OCI-LY1 (cell line): ENCODE measurements around the gene MEMO1.
A peak's percentile ranks its signal among the peaks of the same experiment; 100 is the strongest.
"Not testable (repeated sequence)": the region's sequence is repeated elsewhere in the genome, so short reads cannot be mapped to it uniquely, and the experiment has no call there.

ENCODE experiments used
- H2AFZ ChIP-seq: fragments of 200-600 bp; sonication (generic), shearing (Covaris generic); 2 replicates; pipeline ENCODE4 v1.6.0; 2014; ENCODE audit warnings: antibody characterized with exemption, mild to moderate bottlenecking, low read length
- H3F3A ChIP-seq: fragments of 200-600 bp; sonication (generic), shearing (Covaris generic); 2 replicates; pipeline ENCODE4 v1.6.0; 2014; ENCODE audit warnings: mild to moderate bottlenecking, antibody characterized with exemption, low read length, moderate library complexity; ENCODE audit not compliant: insufficient read depth
- H3K27ac ChIP-seq: fragments of 200-600 bp; sonication (generic); 2 replicates; pipeline ENCODE4 v1.5.1; 2014; ENCODE audit warnings: low read length, mixed run types, mild to moderate bottlenecking, low read depth; ENCODE audit not compliant: poor library complexity, severe bottlenecking
- H3K27me3 ChIP-seq: fragments of 200-600 bp; sonication (generic); 2 replicates; pipeline ENCODE4 v1.6.0; 2014; ENCODE audit warnings: antibody characterized with exemption, mild to moderate bottlenecking, low read length, moderate library complexity; ENCODE audit not compliant: insufficient read depth
- H3K36me3 ChIP-seq: fragments of 200-600 bp; sonication (generic); 2 replicates; pipeline ENCODE4 v1.6.1; 2014; ENCODE audit warnings: mild to moderate bottlenecking, antibody characterized with exemption, low read length, moderate library complexity, mixed read lengths; ENCODE audit not compliant: insufficient read depth
- H3K4me1 ChIP-seq: fragments of 200-600 bp; sonication (generic); 2 replicates; pipeline ENCODE4 v1.5.1; 2014; ENCODE audit warnings: mild to moderate bottlenecking, low read length, moderate library complexity; ENCODE audit not compliant: insufficient read depth, severe bottlenecking
- H3K4me2 ChIP-seq: fragments of 200-600 bp; sonication (generic), shearing (Covaris generic); 2 replicates; pipeline ENCODE4 v1.6.1; 2014; ENCODE audit warnings: low read length
- H3K4me3 ChIP-seq: fragments of 200-600 bp; sonication (generic); 2 replicates; pipeline ENCODE4 v1.5.1; 2014; ENCODE audit warnings: low read length, low read depth, mild to moderate bottlenecking, mixed read lengths; ENCODE audit not compliant: poor library complexity, severe bottlenecking
- H3K79me2 ChIP-seq: fragments of 200-600 bp; shearing (Covaris generic); 2 replicates; pipeline ENCODE4 v1.6.1; 2016; ENCODE audit warnings: mixed run types, low read length, mixed read lengths; ENCODE audit not compliant: insufficient read depth
- H3K9ac ChIP-seq: fragments of 200-600 bp; sonication (generic), shearing (Covaris generic); 2 replicates; pipeline ENCODE4 v1.6.1; 2014; ENCODE audit warnings: mild to moderate bottlenecking, low read length, mixed read lengths
- H3K9me2 ChIP-seq: fragments of 200-600 bp; sonication (generic), shearing (Covaris generic); 2 replicates; pipeline ENCODE4 v1.6.1; 2014; ENCODE audit warnings: low read depth, mild to moderate bottlenecking, low read length, mixed read lengths
- H3K9me3 ChIP-seq: fragments of 200-600 bp; shearing (Covaris generic); 2 replicates; pipeline ENCODE4 v1.6.1; 2014; ENCODE audit warnings: low read length, mixed read lengths
- H4K20me1 ChIP-seq: fragments of 200-600 bp; sonication (generic), shearing (Covaris generic); 2 replicates; pipeline ENCODE4 v1.6.0; 2016; ENCODE audit warnings: mild to moderate bottlenecking, low read length; ENCODE audit not compliant: insufficient read depth
- CTCF ChIP-seq: fragments of 200-600 bp; sonication (generic), shearing (Covaris generic); IDR thresholded peaks from 2 replicates; pipeline ENCODE4 v1.5.1; 2017; ENCODE audit warnings: mild to moderate bottlenecking, antibody characterized with exemption, low read length, moderate library complexity, mixed read lengths
- EZH2 ChIP-seq: fragments of 200-600 bp; sonication (generic), shearing (Covaris generic); IDR thresholded peaks from 2 replicates; pipeline ENCODE4 v1.8.0; 2017; ENCODE audit warnings: borderline replicate concordance, mixed run types, mild to moderate bottlenecking, antibody characterized with exemption, low read length, moderate library complexity, mixed read lengths

MEMO1 gene

GRCh38 chr2:32051836-32052439, 41.1 kb upstream of the MEMO1 start:
- Histone ChIP-seq H3K4me3 (no peak overlapping the region), H3K36me3 (no peaks in the 10 kb centered on the region), H3K27me3 (no peaks in the 10 kb centered on the region), H3F3A (no peaks in the 10 kb centered on the region), H4K20me1 (no peaks in the 10 kb centered on the region), H3K4me1 (no peaks in the 10 kb centered on the region), H3K4me2 (no peak overlapping the region), H3K27ac (no peak overlapping the region), H3K9me2 (no peaks in the 10 kb centered on the region), H3K79me2 (no peaks in the 10 kb centered on the region), H2AFZ (no peak overlapping the region), H3K9me3 (no peaks in the 10 kb centered on the region), H3K9ac (no peak overlapping the region)
- no peak for TF ChIP-seq CTCF
- TF ChIP-seq EZH2, result no peak

- Histone ChIP-seq H3K27me3 (no peaks in the 10 kb centered on the region), H2AFZ (no peak overlapping the region), H3K9me3 (no peaks in the 10 kb centered on the region), H3F3A (no peaks in the 10 kb centered on the region; the same call in none of the 2 replicates), H3K4me3 (no peak overlapping the region), H3K36me3 (no peaks in the 10 kb centered on the region), H3K9ac (no peak overlapping the region), H4K20me1 (no peaks in the 10 kb centered on the region), H3K79me2 (peaks cover 7% of the 10 kb centered on the region), H3K9me2 (no peaks in the 10 kb centered on the region), H3K4me2 (no peak overlapping the region), H3K4me1 (peaks cover 17% of the 10 kb centered on the region), H3K27ac (no peak overlapping the region)
- TF ChIP-seq CTCF, result no peak
- no peak for TF ChIP-seq EZH2
Observed at GRCh38 chr2:32043561-32043960, 32.8 kb upstream of the MEMO1 start.

- Histone ChIP-seq H3K9ac (peak within 1 kb of the TSS; percentile 74), H4K20me1 (no peaks in the 10 kb centered on the region), H3K4me2 (peak within 1 kb of the TSS; percentile 100), H3K27me3 (no peaks in the 10 kb centered on the region), H3K4me1 (peaks cover 19% of the 10 kb centered on the region), H2AFZ (peak within 1 kb of the TSS; percentile 68), H3F3A (no peaks in the 10 kb centered on the region; the same call in none of the 2 replicates), H3K79me2 (peaks cover 7% of the 10 kb centered on the region), H3K36me3 (0 out of 2 replicates have a peak, but pooled peaks cover 3% of the 10 kb centered on the region), H3K9me3 (no peaks in the 10 kb centered on the region), H3K9me2 (no peaks in the 10 kb centered on the region), H3K27ac (peak within 1 kb of the TSS; percentile 74), H3K4me3 (peak within 1 kb of the TSS; percentile 94)
- no peak for TF ChIP-seq CTCF
- TF ChIP-seq EZH2, result no peak
Observed at GRCh38 chr2:32039447-32040219, 28.8 kb upstream of the MEMO1 start, which contains the start of gene DPY30. DPY30 (minus strand) TSS chr2:32039805; CDS start chr2:32039456, 349 bp downstream.

GRCh38 chr2:32034198-32034887, 23.5 kb upstream of the MEMO1 start:
- not testable (repeated sequence) for H2AFZ ChIP-seq

More at GRCh38 chr2:32034198-32034887, 23.5 kb upstream of the MEMO1 start:
- H3F3A ChIP-seq, H3K27me3 ChIP-seq, H3K9me2 ChIP-seq, H3K9me3 ChIP-seq, H4K20me1 ChIP-seq, H3K4me2 ChIP-seq, H3K4me3 ChIP-seq, H3K9ac ChIP-seq: not testable (repeated sequence)
- Histone ChIP-seq H3K36me3 (peaks cover 23% of the 10 kb centered on the region), H3K79me2 (peaks cover 11% of the 10 kb centered on the region), H3K27ac (peak overlapping the region; percentile 39), H3K4me1 (peaks cover 13% of the 10 kb centered on the region)
